GM19397 (cell line): Measurements from ENCODE around the gene BATF.
A peak's percentile ranks its signal among the peaks of the same experiment; 100 is the strongest.

Experiments
- ATAC-seq: cut with Tn5 transposase; IDR thresholded peaks from one replicate; pipeline ENCODE4 v1.9.1; 2021; ENCODE audit warnings: mild to moderate bottlenecking, moderate library complexity; ENCODE audit not compliant: unreplicated experiment

BATF gene

GRCh38 chr14:75531660-75532317, 9.5 kb downstream of the BATF start:
- no peak for ATAC-seq

GRCh38 chr14:75533791-75534555, 11.7 kb downstream of the BATF start:
- ATAC-seq = no peak

- no peak for ATAC-seq
These were observed 13.1 kb downstream of the BATF start for GRCh38 chr14:75535164-75535898.

- ATAC-seq = no peak
These were observed 14.8 kb downstream of the BATF start for GRCh38 chr14:75537071-75537470.

- ATAC-seq = no peak
These were observed 16.9 kb downstream of the BATF start for GRCh38 chr14:75539162-75539560.

GRCh38 chr14:75539561-75540478, 17.6 kb downstream of the BATF start:
- ATAC-seq = peak; percentile 52

- ATAC-seq = no peak
These were observed 18.2 kb downstream of the BATF start for GRCh38 chr14:75540479-75540851.

GRCh38 chr14:75542588-75543091, 20.4 kb downstream of the BATF start:
- no peak for ATAC-seq

GRCh38 chr14:75543253-75543652, 21.0 kb downstream of the BATF start:
- no peak for ATAC-seq

GRCh38 chr14:75543786-75544185, 21.5 kb downstream of the BATF start:
- ATAC-seq = no peak

- no peak for ATAC-seq
These were observed 23.6 kb downstream of the BATF start for GRCh38 chr14:75545907-75546306.

- ATAC-seq = no peak
These were observed 25.4 kb downstream of the BATF start for GRCh38 chr14:75547552-75548250.

- ATAC-seq = no peak
These were observed 26.3 kb downstream of the BATF start for GRCh38 chr14:75548544-75548943.

- peak; percentile 50 for ATAC-seq
These were observed 26.9 kb downstream of the BATF start for GRCh38 chr14:75549169-75549568.

GRCh38 chr14:75551021-75551420, 28.8 kb downstream of the BATF start:
- ATAC-seq = no peak

- no peak for ATAC-seq
These were observed 30.9 kb downstream of the BATF start for GRCh38 chr14:75553157-75553556.

GRCh38 chr14:75553761-75554364, 31.6 kb downstream of the BATF start:
- ATAC-seq = no peak

GRCh38 chr14:75554482-75554881, 32.2 kb downstream of the BATF start:
- no peak for ATAC-seq

- no peak for ATAC-seq
These were observed 36.2 kb downstream of the BATF start for GRCh38 chr14:75558440-75558839.

- ATAC-seq = no peak
These were observed 36.8 kb downstream of the BATF start for GRCh38 chr14:75559045-75559444.
